ENCODE results near the gene CSNK1G1. TPM values are rescaled to one million over a fixed set of nuclear protein-coding genes. Genes with fewer than 3 reads are reported as not detected.
"Not testable (repeated sequence)": the region's sequence is repeated elsewhere in the genome, so short reads cannot be mapped to it uniquely, and the experiment has no call there.

CSNK1G1 gene
- total and polyA plus RNA-seq, 5 experiments from 2014 or later, result 14.8 to 25.4 (median 16.6) TPM

DNA sequence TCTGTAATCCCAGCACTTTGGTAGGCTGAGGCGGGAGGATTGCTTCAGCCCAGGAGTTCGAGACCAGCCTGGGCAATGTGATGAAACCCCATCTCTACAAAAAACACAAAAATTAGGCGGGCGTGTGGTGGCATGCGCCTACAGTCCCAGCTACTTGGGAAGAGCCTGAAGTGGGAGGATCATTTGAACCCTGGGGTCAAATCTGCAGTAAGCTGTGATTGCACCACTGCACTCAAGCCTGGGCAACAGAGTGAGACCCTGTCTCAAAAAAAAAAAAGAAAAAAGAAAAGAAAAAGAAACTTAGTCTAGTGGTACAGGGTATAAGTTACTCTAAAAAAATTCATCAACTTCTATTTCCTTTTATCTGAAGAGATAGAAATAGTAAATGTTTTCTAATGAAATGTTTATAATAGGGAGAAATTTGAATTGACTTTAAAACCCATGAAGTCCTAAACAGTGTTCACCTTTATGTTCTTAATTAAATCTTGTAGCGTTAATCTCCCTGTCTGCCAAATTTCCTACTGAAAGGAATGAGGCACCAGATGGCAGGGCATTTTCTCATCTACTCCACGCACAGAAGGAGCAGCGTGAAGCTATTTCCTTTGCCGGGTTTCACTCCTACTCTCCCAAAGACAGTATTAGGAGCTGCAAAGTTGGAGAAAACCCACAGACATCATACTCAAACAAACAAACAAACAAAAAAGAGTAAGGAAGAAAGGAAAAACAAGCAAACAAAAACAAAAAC is 23.4 kb upstream of the CSNK1G1 start:
- no peak for DNase-seq

GRCh38 chr15:64373360-64373759 is 17.4 kb upstream of the CSNK1G1 start:
- POLR2A ChIA-PET, result interaction anchor here (0.6 kb wide), 1 partner anchor 11 kb away, joined by 3 read pairs; no protein-coding TSS in a partner anchor
- no peak for DNase-seq
- Mint-ChIP-seq H3K4me3 (peak overlapping the region; percentile 42 to 82 (median 72)), H3K27ac (peak overlapping the region in 6 of 10 donors; percentile 22 to 69 (median 60)), H3K9me3 (no peaks in the 10 kb centered on the region), H3K27me3 (no peaks in the 10 kb centered on the region), H3K36me3 (no peaks in the 10 kb centered on the region), H3K4me1 (peaks cover 0 to 4% (median 0%) of the 10 kb centered on the region in 4 donors)
- peak; percentile 32 to 39 for ATAC-seq

More for the DNA sequence above, 23.4 kb upstream of the CSNK1G1 start:
- Mint-ChIP-seq H3K27ac (no peak overlapping the region), H3K27me3 (no peaks in the 10 kb centered on the region), H3K9me3 (no peaks in the 10 kb centered on the region), H3K4me3 (peak overlapping the region in 9 of 10 donors; percentile 31 to 90 (median 72)), H3K4me1 (peaks cover 9 to 15% (median 13%) of the 10 kb centered on the region in 4 donors), H3K36me3 (no peaks in the 10 kb centered on the region)
- ATAC-seq, result no peak
- POLR2A ChIA-PET, result no interaction called here

DNA sequence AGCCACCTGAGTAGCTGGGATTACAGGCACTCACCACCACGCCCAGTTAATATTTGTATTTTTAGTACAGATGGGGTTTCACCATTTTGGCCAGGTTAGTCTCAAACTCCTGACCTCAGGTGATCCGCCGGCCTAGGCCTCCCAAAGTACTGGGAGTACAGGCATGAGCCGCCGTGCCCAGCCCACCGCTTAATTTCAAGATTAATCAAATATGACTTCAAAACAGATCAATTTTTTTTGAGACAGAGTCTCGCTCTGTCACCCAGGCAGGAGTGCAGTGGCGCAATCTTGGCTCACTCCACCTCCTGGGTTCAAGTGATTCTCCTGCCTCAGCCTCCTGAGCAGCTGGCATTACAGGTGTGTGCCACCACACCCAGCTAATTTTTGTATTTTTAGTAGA is 15.4 kb upstream of the CSNK1G1 start:
- H3K9me3 Mint-ChIP-seq, H3K36me3 Mint-ChIP-seq, H3K4me3 Mint-ChIP-seq, H3K4me1 Mint-ChIP-seq, H3K27ac Mint-ChIP-seq, DNase-seq, ATAC-seq, H3K27me3 Mint-ChIP-seq, POLR2A ChIA-PET: not testable (repeated sequence)

DNA sequence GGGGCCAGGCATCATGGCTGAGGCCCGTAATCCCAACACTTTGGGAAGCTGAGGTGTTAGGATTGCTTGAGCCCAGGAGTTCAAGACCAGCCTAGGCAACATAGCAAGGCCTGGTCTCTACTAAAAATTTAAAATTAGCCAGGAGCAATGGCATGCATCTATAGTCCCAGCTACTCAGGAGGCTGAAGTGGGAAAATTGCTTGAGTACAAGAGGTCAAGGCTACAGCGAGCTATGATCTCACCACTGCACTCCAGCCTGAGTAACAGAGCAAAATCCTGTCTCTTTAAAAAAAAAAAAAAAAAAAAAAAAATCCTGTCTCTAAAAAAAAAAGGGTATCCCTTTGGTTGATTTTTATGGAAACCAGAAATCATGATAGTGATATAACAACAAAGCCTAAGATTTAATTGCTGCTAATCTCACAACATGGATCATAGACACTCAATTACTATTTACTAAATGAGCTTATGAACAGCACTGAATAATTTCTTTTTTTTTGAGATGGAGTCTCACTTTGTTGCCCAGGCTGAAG is 13.2 kb upstream of the CSNK1G1 start:
- POLR2A ChIA-PET, result interaction anchor here (0.7 kb wide), 1 partner anchor 84 kb away, joined by 6 read pairs; no protein-coding TSS in a partner anchor
- Mint-ChIP-seq H3K4me3 (no peak overlapping the region), H3K27ac (no peak overlapping the region), H3K9me3 (no peaks in the 10 kb centered on the region), H3K36me3 (no peaks in the 10 kb centered on the region), H3K27me3 (no peaks in the 10 kb centered on the region), H3K4me1 (peaks cover 0 to 7% (median under 1%) of the 10 kb centered on the region in 4 donors)
- no peak for DNase-seq
- no peak for ATAC-seq

DNA sequence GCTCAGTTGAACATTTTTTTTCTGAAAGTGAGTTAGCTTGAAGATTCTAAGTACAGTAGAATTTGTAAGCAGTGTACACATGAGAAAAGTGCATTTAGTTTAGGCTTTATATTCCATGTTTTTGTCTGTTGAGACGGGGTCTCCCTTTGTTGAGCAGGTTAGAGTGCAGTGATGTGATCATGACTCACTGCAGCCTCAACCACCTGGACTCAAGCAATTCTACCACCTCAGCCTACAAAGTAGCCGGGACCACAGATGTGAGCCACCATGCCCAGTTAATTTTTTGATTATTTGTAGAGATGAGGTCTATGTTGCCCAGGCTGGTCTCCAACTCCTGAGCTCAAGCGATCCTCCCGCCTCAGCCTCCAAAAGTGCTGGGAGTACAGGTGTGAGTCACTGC is 5.3 kb upstream of the CSNK1G1 start:
- ATAC-seq (no peak), DNase-seq (no peak)
- Mint-ChIP-seq H3K36me3 (no peaks in the 10 kb centered on the region), H3K27ac (no peak overlapping the region), H3K4me3 (no peak overlapping the region), H3K9me3 (no peaks in the 10 kb centered on the region), H3K4me1 (peaks cover 5 to 6% (median 5%) of the 10 kb centered on the region in 4 donors), H3K27me3 (no peaks in the 10 kb centered on the region)
- POLR2A ChIA-PET, result interaction anchor here (0.6 kb wide), 1 partner anchor 155 kb away, joined by 3 read pairs; no protein-coding TSS in a partner anchor

- ATAC-seq, result no peak
- no peak for DNase-seq
- H3K27me3 Mint-ChIP-seq, result no peaks in the 10 kb centered on the region
- POLR2A ChIA-PET, result interaction anchor here (1.9 kb wide), 1 partner anchor 31 kb away, joined by 9 read pairs; the partner anchor contains the start of gene TRIP4
- peak overlapping the region; percentile 91 to 98 (median 94) for H3K4me3 Mint-ChIP-seq
- H3K4me1 Mint-ChIP-seq, result peaks cover 13 to 24% (median 18%) of the 10 kb centered on the region in 4 donors
- H3K36me3 Mint-ChIP-seq, result peaks cover 0 to 4% (median 0%) of the 10 kb centered on the region in 3 donors
- no peaks in the 10 kb centered on the region for H3K9me3 Mint-ChIP-seq
- peak overlapping the region; percentile 79 to 96 (median 93) for H3K27ac Mint-ChIP-seq
Measured at GRCh38 chr15:64356710-64357040, 702 bp upstream of the CSNK1G1 start.

- Mint-ChIP-seq H3K9me3 (no peaks in the 10 kb centered on the region), H3K36me3 (peaks cover 0 to 9% (median 0%) of the 10 kb centered on the region in 3 donors), H3K4me3 (peak overlapping the region; percentile 91 to 98 (median 94)), H3K27me3 (no peaks in the 10 kb centered on the region), H3K4me1 (peaks cover 13 to 24% (median 21%) of the 10 kb centered on the region in 4 donors), H3K27ac (peak overlapping the region; percentile 79 to 96 (median 93))
- peak; percentile 43 to 44 for ATAC-seq
- POLR2A ChIA-PET, result interaction anchor here (1.9 kb wide), 1 partner anchor 32 kb away, joined by 9 read pairs; the partner anchor contains the start of gene TRIP4
- DNase-seq, result peak in 4 of 10 donors; percentile 1 to 8 (median 6)
Measured at GRCh38 chr15:64355348-64355943, 527 bp downstream of the CSNK1G1 start.

DNA sequence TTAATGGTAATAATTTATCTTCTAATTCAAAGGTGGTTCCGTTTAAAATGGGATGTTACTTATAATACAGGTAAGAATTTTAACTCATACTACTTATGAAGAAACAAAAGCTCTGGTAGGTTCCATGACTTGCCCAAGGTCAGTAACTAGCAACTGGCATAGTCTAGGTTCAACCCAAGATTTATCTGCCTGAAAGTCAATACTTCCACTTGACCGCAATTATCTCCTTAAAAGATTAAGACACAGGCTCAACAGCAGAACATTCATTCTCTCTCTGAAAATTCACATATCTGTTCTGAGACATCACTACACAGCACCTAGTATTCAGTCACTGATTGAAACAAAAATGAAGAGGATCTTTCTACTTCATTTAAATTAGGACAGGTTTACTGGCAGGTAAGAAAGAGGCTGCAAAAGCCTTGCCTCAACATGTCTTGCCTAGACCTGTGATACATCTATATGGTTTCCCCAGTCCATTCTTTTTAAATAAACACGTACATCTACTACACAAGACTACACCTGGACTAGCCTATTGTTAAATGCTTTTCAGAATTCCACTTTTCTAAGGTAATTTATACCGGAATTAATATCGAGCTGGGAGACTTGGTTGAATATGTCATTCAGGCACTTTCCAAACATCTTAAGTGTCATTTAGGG is 1.2 kb downstream of the CSNK1G1 start:
- Mint-ChIP-seq H3K4me1 (peaks cover 13 to 24% (median 21%) of the 10 kb centered on the region in 4 donors), H3K27me3 (no peaks in the 10 kb centered on the region), H3K4me3 (peak overlapping the region; percentile 91 to 98 (median 94)), H3K36me3 (peaks cover 0 to 9% (median 0%) of the 10 kb centered on the region in 3 donors), H3K27ac (peak overlapping the region; percentile 79 to 96 (median 93)), H3K9me3 (no peaks in the 10 kb centered on the region)
- POLR2A ChIA-PET, result interaction anchor here (1.9 kb wide), 1 partner anchor 33 kb away, joined by 9 read pairs; the partner anchor contains the start of gene TRIP4
- DNase-seq (no peak), ATAC-seq (no peak)

DNA sequence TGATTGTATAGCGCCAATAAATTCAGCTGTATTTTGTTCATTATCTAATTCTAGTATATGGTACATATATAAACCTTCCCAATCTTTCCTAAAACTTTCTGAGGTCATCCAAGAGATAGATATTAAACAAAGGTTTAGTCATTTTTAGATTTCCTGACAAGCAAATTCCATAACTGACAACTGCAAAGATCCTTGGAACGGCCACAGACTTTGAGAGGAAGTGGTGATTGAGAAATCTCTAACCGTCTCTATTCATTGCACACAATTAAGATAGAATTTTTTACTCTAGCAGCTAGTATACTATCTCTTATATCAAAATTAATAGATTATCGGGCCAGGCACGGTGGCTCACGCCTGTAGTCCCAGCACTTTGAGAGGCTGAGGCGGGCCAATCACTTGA is 4.7 kb downstream of the CSNK1G1 start:
- H3K4me1 Mint-ChIP-seq, result peaks cover 8 to 30% (median 22%) of the 10 kb centered on the region in 4 donors
- H3K27me3 Mint-ChIP-seq, result no peaks in the 10 kb centered on the region
- POLR2A ChIA-PET, result interaction anchor here (0.5 to 2.0 kb wide), 3 partner anchors 36 to 762 kb away, joined by 4 to 7 read pairs (median 4); partner anchors contain the start of gene TRIP4
- no peaks in the 10 kb centered on the region for H3K9me3 Mint-ChIP-seq
- no peak overlapping the region for H3K4me3 Mint-ChIP-seq
- no peak for DNase-seq
- H3K36me3 Mint-ChIP-seq, result peaks cover 0 to 36% (median 8%) of the 10 kb centered on the region in 3 donors
- H3K27ac Mint-ChIP-seq, result no peak overlapping the region
- no peak for ATAC-seq

DNA sequence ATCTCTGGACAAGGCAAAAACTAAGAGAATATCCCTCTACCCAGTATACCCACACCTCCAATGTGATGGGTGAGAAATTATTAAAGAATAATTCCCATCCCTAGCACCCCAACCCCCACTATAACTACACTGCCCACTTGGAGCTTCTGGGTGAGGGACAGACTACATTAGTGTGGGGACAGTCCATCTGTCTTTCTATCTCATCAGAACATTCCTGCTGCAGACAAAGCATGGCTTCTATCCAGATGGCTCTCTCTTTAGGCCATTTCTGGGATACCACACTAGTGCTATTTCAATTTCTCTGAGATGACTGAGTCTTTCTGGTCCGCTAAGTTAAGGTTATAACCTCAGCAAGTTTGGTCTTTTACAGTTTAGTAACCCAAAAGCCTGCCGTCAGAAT is 6.6 kb downstream of the CSNK1G1 start:
- Mint-ChIP-seq H3K9me3 (no peaks in the 10 kb centered on the region), H3K27ac (no peak overlapping the region), H3K4me1 (peaks cover 0 to 27% (median 12%) of the 10 kb centered on the region in 4 donors), H3K27me3 (no peaks in the 10 kb centered on the region), H3K36me3 (peaks cover 0 to 36% (median 8%) of the 10 kb centered on the region in 3 donors), H3K4me3 (no peak overlapping the region)
- POLR2A ChIA-PET, result interaction anchor here (0.6 kb wide), 1 partner anchor 631 kb away, joined by 3 read pairs; no protein-coding TSS in a partner anchor
- no peak for ATAC-seq
- DNase-seq, result no peak

- POLR2A ChIA-PET, result no interaction called here
- Mint-ChIP-seq H3K36me3 (peaks cover 0 to 37% (median 8%) of the 10 kb centered on the region in 3 donors), H3K4me1 (peaks cover under 1 to 26% (median 14%) of the 10 kb centered on the region in 4 donors), H3K9me3 (no peaks in the 10 kb centered on the region), H3K27ac (no peak overlapping the region), H3K4me3 (no peak overlapping the region), H3K27me3 (no peaks in the 10 kb centered on the region)
- ATAC-seq (no peak), DNase-seq (no peak)
Measured at GRCh38 chr15:64348455-64348854, 7.5 kb downstream of the CSNK1G1 start.

- H3K27ac Mint-ChIP-seq, H3K4me3 Mint-ChIP-seq, H3K27me3 Mint-ChIP-seq, DNase-seq, H3K9me3 Mint-ChIP-seq, ATAC-seq, POLR2A ChIA-PET: not testable (repeated sequence)
- peaks cover 0 to 51% (median 8%) of the 10 kb centered on the region in 3 donors for H3K36me3 Mint-ChIP-seq
- H3K4me1 Mint-ChIP-seq, result peaks cover 5 to 29% (median 19%) of the 10 kb centered on the region in 4 donors
Measured at GRCh38 chr15:64346242-64346641, 9.7 kb downstream of the CSNK1G1 start.

Measured in naive thymus-derived CD8-positive, alpha-beta T cell (primary cell).